Measurements from ENCODE around the gene GATAD2A.
A peak's percentile ranks its signal among the peaks of the same experiment; 100 is the strongest.
"Not testable (repeated sequence)": the region's sequence is repeated elsewhere in the genome, so short reads cannot be mapped to it uniquely, and the experiment has no call there.

The GATAD2A gene

GRCh38 chr19:19404879-19405860 lies at the start of gene GATAD2A:
GATAD2A (plus strand) TSS chr19:19405675; CDS start chr19:19465346, 59,671 bp downstream.
- FAIRE-seq (peak; percentile 72), DNase-seq (ENCODE audit: insufficient read length, low spot score) (peak; percentile 88)
- TF ChIP-seq POLR2A (IDR thresholded peaks at IDR 0.05; ENCODE audit: low read depth, low read length): peak; percentile 54

GRCh38 chr19:19356500-19356899 lies 49.0 kb upstream of the GATAD2A start:
- TF ChIP-seq POLR2A (IDR thresholded peaks at IDR 0.05; ENCODE audit: low read depth, low read length): no peak
- DNase-seq (ENCODE audit: insufficient read length, low spot score) (no peak), FAIRE-seq (no peak)

GRCh38 chr19:19356901-19357566 lies 48.4 kb upstream of the GATAD2A start:
- DNase-seq (ENCODE audit: insufficient read length, low spot score) (no peak), FAIRE-seq (no peak)
- TF ChIP-seq POLR2A (IDR thresholded peaks at IDR 0.05; ENCODE audit: low read depth, low read length): no peak

GRCh38 chr19:19361075-19361594 lies 44.3 kb upstream of the GATAD2A start:
- peak; percentile 20 for FAIRE-seq
- DNase-seq (ENCODE audit: insufficient read length, low spot score): peak; percentile 65
- TF ChIP-seq POLR2A (IDR thresholded peaks at IDR 0.05; ENCODE audit: low read depth, low read length): no peak

- FAIRE-seq: no peak
- TF ChIP-seq POLR2A (IDR thresholded peaks at IDR 0.05; ENCODE audit: low read depth, low read length): no peak
- no peak for DNase-seq (ENCODE audit: insufficient read length, low spot score)
These were observed 43.4 kb upstream of the GATAD2A start for GRCh38 chr19:19362075-19362474.

GRCh38 chr19:19366434-19367396 lies 38.8 kb upstream of the GATAD2A start:
- no peak for TF ChIP-seq POLR2A (IDR thresholded peaks at IDR 0.05; ENCODE audit: low read depth, low read length)
- peak; percentile 50 for DNase-seq (ENCODE audit: insufficient read length, low spot score)
- FAIRE-seq: peak; percentile 45

- no peak for TF ChIP-seq POLR2A (IDR thresholded peaks at IDR 0.05; ENCODE audit: low read depth, low read length)
- no peak for FAIRE-seq
- no peak for DNase-seq (ENCODE audit: insufficient read length, low spot score)
These were observed 37.4 kb upstream of the GATAD2A start for GRCh38 chr19:19368087-19368486.

GRCh38 chr19:19371059-19371458 lies 34.4 kb upstream of the GATAD2A start:
- no peak for FAIRE-seq
- no peak for DNase-seq (ENCODE audit: insufficient read length, low spot score)
- no peak for TF ChIP-seq POLR2A (IDR thresholded peaks at IDR 0.05; ENCODE audit: low read depth, low read length)

- peak; percentile 64 for DNase-seq (ENCODE audit: insufficient read length, low spot score)
- FAIRE-seq: peak; percentile 70
- no peak for TF ChIP-seq POLR2A (IDR thresholded peaks at IDR 0.05; ENCODE audit: low read depth, low read length)
These were observed 32.6 kb upstream of the GATAD2A start for GRCh38 chr19:19372656-19373416.

GRCh38 chr19:19379527-19379926 lies 25.9 kb upstream of the GATAD2A start:
- no peak for FAIRE-seq
- no peak for TF ChIP-seq POLR2A (IDR thresholded peaks at IDR 0.05; ENCODE audit: low read depth, low read length)

GRCh38 chr19:19380316-19380715 lies 25.2 kb upstream of the GATAD2A start:
- DNase-seq (ENCODE audit: insufficient read length, low spot score); FAIRE-seq: not testable (repeated sequence)

More at GRCh38 chr19:19379527-19379926, 25.9 kb upstream of the GATAD2A start:
- no peak for DNase-seq (ENCODE audit: insufficient read length, low spot score)
